D721Med (cell line): Measurements from ENCODE around the gene HPS5.
A peak's percentile ranks its signal among the peaks of the same experiment; 100 is the strongest.
"Not testable (repeated sequence)": the region's sequence is repeated elsewhere in the genome, so short reads cannot be mapped to it uniquely, and the experiment has no call there.

Experiments
- DNase-seq: peaks from one replicate; pipeline ENCODE4 v3.0.0; 2011; ENCODE audit warnings: low spot score; ENCODE audit not compliant: insufficient read length
- FAIRE-seq: peaks from 2 replicates; lab custom pipeline; 2011; peaks lifted over from hg19 to GRCh38; lab: Jason Lieb, UNC
- TF ChIP-seq, protein P1 (sequence below): IDR thresholded peaks from 2 replicates; pipeline ENCODE4 v1.5.1; 2012; ENCODE audit warnings: mild to moderate bottlenecking, control low read depth; ENCODE audit not compliant: insufficient read depth; ENCODE audit errors: missing control alignments

The HPS5 gene

GRCh38 chr11:18253233-18253632 is 68.7 kb downstream of the HPS5 start:
- TF ChIP-seq, protein P1, sequence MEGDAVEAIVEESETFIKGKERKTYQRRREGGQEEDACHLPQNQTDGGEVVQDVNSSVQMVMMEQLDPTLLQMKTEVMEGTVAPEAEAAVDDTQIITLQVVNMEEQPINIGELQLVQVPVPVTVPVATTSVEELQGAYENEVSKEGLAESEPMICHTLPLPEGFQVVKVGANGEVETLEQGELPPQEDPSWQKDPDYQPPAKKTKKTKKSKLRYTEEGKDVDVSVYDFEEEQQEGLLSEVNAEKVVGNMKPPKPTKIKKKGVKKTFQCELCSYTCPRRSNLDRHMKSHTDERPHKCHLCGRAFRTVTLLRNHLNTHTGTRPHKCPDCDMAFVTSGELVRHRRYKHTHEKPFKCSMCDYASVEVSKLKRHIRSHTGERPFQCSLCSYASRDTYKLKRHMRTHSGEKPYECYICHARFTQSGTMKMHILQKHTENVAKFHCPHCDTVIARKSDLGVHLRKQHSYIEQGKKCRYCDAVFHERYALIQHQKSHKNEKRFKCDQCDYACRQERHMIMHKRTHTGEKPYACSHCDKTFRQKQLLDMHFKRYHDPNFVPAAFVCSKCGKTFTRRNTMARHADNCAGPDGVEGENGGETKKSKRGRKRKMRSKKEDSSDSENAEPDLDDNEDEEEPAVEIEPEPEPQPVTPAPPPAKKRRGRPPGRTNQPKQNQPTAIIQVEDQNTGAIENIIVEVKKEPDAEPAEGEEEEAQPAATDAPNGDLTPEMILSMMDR, result no peak
- FAIRE-seq, result no peak

GRCh38 chr11:18248561-18248960 is 73.4 kb downstream of the HPS5 start, which contains the start of gene SAA2:
Gene SAA2 (minus strand): TSS chr11:18248668. CDS start chr11:18248011, 657 bp downstream.
- DNase-seq, result no peak
- no peak for FAIRE-seq
- TF ChIP-seq, protein P1, result no peak

More at GRCh38 chr11:18253233-18253632, 68.7 kb downstream of the HPS5 start:
- DNase-seq, result no peak

- DNase-seq, result not testable (repeated sequence)
Measured at GRCh38 chr11:18247191-18247581, 74.8 kb downstream of the HPS5 start.

DNA sequence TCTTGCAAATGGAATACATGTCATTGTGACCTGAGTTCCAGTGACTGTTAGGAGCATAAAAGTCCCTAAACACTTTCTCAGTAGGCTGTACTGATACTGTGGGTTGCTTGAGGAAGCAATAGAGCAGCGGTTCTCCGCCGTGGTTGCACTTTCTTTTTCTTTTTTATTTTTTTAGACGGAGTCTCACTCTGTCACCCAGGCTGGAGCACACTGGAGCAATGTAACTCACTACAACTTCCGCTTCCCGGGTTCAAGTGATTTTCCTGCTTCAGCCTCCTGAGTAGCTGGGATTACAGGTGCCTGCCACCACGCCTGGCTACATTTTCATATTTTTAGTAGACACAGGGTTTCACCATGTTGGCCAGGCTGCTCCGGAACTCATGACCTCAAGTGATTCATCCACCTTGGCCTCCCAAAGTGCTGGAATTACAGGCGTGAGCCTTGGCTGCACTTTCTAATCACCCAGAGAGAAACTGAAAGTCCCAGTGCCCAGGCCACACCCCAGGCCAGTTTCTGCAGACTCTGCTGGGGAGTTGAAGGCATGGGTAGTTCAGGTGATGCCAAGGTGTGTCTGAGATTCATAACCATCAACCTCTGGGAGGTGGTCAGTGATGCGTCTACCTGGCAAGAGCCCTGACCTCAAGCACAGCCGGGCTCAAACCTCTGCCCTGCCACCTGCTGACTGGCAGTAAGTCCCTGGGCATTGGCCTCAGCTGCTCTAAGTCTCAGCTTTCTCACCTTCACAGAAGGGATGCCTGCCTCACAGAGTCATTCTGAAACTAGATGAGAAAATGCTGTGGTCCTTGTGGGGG is 75.4 kb downstream of the HPS5 start:
- not testable (repeated sequence) for FAIRE-seq, DNase-seq

More at GRCh38 chr11:18247191-18247581, 74.8 kb downstream of the HPS5 start:
- not testable (repeated sequence) for FAIRE-seq

DNA sequence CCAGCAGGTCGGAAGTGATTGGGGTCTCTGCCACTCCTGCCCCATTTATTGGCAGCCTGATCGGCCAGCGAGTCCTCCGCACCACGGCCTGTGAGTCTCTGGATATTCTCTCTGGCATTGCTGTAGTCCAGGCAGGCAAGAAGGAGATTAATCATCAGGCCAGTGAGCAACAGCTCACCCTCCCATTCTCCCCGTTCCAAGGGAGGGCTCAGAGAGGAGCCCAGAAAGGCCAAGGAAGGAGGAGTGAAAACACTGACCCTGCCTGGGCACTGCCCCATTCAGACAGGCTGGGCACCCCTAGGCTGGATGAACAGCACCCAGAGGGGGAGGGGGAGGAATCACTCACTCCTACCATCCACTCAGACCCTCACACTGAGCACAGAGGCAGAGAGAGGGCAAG is 76.5 kb downstream of the HPS5 start:
- TF ChIP-seq, protein P1, result no peak
- no peak for FAIRE-seq
- DNase-seq, result no peak

DNA sequence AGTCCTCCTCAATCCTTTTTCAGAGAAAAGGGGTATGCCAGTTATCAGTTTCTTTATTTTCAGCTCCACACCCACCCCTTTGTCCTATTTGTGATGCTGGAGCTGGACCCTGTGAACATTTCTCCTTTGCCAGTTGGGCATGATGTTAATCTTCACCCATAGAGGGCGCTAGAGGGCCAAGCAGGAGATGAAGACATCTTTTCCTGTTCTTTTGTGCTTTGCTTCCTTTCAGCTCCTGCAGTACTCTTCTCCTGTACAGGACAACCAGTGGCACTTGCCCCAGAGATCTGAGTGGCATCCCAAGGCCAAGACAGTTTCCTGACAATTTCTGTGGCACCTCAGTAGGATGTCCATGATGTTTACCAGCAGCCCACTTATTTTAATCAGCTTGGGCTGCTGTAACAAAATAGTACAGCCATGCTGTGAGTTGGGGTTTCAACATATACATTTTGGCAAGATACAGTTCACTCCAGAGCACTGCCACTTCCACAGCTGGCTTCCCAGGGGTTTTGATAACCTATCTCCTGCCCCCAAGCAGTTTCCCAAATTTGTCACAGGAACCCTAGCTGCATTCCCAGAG is 78.1 kb downstream of the HPS5 start:
- TF ChIP-seq, protein P1, result peak; percentile 89
- DNase-seq (no peak), FAIRE-seq (no peak)

DNA sequence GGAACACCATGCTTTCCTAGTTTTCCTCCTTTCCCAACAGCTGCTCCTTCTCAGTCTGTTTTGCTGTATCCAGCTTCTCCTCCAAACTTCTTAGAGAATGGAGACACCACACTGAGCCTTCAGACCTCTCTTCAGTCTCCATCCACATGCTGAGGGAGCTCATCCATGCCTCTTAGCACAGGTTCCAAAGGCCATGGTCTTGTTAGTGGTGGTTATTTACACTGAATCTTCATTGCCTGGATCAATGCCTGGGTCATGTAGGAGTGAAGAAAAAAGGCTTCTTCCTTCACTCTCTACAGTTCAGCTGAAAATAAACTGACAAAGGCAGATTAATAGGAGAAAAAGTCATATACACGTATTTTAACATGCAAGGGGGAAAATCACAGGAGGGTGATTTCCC is 82.3 kb downstream of the HPS5 start:
- no peak for FAIRE-seq
- TF ChIP-seq, protein P1, result no peak
- DNase-seq, result no peak
